Stimulated activated CD8-positive, alpha-beta memory T cell treated with anti-CD3 and anti-CD28 coated beads, Interleukin-12 subunit alpha, Interleukin-12 subunit beta, amount 100 ng/mL, for 4 hours (primary cell): ENCODE measurements around the gene KIAA0586.
"Not testable (repeated sequence)": the region's sequence is repeated elsewhere in the genome, so short reads cannot be mapped to it uniquely, and the experiment has no call there.

Source experiments
- DNase-seq: peaks from one replicate; pipeline ENCODE4 v3.0.0-alpha.2; 2020; ENCODE audit warnings: low read depth

Gene KIAA0586

DNA sequence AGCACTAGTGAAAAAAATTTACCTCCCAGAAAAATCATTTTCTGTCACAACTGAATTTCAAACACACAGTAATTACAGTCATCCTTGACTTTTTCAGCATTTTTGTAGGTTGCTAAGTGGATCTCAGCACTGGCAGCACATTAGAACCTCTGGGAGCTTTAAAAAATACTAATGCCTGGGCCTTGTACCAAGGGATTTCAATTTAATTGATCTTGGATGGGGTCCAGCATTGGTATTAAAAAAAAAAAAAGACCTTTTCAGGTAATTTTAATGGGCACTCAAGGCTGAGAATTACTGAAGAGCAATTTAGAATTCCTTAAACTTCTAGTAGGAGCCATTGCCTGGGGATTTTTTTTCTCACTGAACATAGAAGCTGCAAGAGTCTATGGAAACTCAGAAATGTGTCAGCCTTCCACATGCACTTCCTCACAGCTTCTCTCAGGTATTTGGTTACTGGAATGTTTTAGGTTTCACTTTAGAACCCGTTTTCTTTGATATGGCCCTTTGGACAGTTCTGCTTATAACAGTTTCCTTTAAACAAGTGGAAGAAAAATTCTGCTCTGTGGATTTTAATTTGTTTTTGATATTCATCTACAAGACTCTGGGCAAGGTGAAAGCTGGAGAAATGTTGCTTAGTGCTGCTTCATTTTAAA lies 121.7 kb downstream of the KIAA0586 start:
- DNase-seq: no peak

DNA sequence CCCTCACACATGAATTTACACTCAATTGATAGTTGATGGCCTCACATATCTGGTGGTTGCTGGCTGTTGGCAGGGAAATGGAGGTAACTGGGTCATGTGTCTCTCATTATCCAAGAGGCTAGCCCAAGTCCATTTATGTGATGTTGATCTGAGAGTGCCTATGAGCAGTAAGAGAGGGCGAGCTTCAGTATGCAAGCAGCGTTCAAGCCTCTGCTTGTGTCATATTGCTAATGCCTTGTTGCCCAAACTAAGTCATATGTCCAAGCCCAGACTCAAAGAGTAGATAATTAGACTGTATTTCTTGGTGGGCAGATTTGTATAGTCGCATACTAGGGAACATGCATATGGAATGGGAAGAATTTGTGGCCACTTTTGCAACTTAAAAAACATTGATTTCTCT lies 126.4 kb downstream of the KIAA0586 start:
- DNase-seq: no peak

GRCh38 chr14:58555647-58556046 lies 128.1 kb downstream of the KIAA0586 start:
- DNase-seq: no peak

DNA sequence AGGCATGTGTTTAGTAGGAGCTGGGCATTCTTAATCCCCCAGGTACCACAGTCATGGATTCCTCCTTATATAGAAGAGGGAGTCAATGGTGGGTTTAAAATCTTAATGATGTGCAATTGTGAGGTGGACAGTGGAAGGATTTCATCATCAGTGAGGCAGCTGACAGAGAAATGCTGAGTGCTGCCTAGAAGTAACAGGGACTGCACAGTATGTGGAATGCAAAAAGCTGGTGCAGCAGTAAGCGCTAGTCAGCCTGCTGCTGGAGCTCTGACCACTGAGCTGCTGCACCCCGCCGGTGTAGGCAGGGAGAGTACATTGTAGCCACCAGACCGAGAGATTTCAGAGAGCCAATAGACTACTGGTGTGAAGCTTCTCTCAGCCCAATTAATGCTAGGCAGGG lies 129.7 kb downstream of the KIAA0586 start:
- no peak for DNase-seq

DNA sequence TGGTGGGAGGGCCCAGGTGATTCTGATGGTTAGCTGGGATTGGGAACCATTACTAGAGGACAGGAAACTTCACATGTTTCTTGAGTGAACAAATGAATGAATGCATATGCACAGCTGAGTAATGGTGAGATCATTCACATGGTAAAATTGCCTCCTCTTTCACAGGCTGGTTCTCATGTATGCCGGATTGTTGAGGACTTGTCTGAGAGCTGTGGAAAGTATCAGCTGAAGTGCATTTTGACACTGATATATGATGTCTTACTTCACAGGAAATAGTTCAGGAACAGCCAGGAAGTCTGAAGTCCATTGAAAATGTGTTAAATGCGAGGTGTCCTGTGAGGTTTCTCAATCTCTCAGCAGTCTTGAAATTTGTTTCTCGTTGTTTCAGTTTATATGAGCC lies 132.7 kb downstream of the KIAA0586 start:
- no peak for DNase-seq

DNA sequence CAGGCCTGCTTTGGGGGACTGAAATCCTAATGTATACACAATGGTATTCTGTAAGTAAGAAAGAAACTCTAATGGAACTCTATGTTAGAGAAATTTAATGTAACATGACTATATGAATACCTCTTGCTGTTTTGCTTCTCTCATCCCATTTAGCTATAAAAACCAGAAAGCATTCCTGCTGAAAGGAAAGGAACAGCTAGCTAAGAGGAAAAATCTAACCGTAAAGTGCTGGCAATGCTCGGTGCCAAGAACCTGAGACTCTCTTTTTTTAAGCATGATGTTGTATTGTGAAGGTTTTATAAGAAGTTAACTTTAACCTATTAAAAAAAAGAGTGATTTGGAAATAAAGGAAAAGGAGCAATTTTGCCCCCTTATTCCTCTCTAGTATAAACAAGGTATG lies 134.6 kb downstream of the KIAA0586 start:
- DNase-seq: no peak

DNA sequence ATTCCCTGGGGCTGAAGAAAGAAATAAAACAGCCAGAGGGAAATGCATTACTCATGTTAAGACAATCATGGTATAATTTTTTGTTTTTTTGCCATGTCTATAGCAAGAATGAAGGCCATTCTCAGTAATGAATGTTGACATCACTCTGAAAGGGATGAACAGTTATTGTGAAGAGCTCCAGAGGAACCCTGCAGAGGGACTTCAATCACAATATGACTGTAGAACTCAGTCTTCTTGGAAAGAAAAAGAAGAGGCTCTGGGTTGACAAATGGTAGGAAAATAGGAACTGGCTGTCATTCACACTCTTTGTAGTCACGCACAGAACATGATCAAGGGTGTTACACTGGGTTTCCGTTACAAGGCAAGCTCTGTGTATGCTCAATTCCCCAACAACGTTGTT lies 136.5 kb downstream of the KIAA0586 start:
- no peak for DNase-seq

DNA sequence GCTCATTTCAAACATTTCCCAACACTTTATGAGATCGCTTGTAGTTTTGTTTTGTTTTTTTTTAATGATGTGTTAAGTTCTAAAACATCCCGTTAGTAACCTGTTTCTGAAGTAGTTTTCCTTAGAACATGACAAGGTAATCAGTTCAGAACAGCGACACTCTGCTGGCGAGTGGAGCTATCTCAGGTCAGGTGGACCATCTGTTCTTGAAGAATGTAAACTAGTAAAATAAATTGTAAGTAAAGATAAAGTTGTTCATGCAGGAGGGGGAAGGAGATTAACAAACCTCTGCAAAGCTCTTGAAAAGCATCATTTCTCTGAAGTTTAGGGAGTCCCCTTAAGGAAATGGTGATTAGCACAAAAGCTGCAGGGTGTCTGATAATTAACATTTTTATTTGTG lies 138.3 kb downstream of the KIAA0586 start:
- DNase-seq: no peak

DNA sequence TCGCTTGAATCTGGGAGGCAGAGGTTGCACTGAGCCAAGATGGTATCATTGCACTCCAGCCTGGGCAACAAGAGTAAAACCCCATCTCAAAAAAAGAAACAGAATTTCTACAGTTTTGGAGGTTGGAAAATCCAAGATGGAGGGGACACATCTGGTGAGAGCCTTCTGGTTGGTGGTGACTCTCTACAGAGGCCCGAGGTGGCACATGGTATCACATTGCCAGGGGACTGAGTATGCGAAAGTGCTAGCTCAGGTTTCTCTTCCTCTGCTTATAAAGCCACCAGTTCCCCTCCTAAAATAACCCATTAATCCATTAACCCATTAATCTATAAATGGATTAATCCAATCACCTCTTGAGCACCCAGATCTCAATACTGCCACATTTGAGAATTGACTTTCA lies 139.5 kb downstream of the KIAA0586 start:
- DNase-seq: no peak

DNA sequence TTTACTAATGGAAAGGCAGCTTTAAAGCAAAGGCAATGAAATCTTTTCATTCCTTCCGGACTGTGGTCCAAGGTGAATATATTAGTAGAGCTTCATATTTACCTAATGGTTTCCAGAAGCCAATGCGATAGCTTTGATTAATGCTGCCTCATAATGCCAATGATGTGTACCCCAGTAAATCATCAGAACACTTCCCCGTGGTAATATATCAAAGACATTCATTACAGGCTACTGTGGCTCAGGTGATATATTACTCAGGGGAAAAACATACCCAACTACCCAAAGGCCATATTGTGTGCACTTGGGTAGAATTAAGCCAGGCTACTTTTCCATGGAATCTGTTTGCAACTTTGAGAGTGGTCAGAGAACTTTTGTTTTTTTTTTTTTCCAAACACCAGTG lies 140.8 kb downstream of the KIAA0586 start:
- no peak for DNase-seq

DNA sequence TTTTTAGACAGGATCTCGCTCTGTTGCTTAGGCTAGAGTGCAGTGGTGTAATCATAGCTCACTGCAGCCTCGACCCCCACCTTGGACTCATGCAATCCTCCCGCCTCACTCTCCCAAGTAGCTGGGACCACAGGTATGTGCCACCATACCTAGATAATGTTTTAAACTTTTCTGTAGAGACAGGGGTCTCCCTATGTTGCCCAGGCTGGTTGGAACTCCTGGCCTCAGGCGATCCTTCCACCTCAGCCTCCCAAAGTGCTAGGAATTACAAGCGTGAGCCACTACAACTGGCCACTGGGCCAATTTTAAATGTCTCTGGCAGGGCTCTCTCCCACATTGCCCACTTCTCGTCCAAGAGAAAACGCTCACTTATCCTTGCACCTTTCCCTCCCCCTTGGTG lies 143.7 kb downstream of the KIAA0586 start:
- no peak for DNase-seq

DNA sequence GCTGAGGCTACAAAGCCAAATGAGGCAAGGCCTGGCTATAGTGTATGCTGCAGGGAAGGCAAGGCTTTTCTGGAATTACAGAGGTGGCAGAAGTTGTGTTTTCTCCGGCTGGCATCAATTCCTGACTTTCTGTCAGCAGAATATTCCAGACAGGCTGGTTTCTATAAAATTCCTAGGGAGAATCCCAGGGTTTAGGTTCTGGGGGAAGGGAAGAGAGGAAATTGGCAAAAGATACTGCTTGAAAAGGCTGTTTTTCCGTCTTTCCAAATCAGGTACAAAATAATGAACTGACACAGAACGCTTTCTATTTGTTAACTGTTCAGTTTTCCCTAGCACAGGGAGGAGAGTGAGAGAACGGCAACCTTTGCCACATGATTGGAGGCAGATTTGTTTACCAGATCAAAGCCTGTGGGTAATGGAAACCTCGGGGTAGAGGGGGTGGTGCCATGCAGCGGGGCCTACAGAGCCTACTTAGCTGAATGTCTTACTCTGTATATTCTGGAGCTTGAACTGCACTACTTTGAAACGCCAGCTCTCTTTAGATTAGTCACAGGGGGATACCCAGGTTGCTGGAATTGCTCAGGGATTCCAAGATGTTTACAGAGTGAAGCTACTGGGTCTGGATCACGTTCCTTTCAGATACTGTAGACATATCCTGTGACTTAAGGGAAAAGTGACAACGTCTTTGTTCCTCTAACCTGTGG lies 144.4 kb downstream of the KIAA0586 start:
- no peak for DNase-seq

DNA sequence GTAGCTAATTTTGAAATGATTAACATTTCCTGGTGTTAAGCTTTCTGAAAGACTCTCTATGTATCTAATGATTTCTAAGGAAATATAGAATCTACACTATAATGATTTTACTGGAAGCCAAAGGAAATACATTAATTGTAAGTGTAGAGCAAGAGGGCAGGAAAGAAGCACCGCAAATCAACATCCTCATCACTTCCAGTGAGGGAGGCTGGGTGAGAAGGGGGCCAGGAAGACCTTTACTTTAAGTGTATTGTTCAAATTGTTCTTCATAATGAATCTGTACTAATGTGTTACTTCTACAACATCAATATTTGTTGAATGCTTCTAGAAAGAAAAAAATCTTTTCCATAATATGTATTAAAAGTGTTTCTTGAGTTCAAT lies 144.9 kb downstream of the KIAA0586 start:
- DNase-seq: no peak

- no peak for DNase-seq
These were observed 145.3 kb downstream of the KIAA0586 start for GRCh38 chr14:58572863-58573262.

DNA sequence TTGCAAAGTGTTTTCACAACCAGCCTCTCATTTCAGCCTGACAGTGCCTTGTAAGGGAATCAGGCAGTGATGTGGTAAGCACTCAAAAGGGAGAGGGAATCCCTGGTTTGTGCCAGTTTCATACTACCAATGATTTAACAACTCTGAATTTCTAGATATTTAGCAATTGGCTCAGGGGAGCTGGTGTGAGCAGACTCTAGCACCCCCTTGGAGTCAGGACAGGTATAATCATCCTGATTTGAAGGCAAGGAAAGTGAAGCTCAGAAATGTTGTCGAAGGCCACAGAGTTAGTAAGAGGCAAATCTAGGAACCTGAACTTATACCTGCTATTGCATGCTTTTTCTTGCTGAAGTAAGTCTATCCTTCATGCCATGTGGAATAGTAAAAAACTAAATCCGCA lies 147.1 kb downstream of the KIAA0586 start:
- no peak for DNase-seq

DNA sequence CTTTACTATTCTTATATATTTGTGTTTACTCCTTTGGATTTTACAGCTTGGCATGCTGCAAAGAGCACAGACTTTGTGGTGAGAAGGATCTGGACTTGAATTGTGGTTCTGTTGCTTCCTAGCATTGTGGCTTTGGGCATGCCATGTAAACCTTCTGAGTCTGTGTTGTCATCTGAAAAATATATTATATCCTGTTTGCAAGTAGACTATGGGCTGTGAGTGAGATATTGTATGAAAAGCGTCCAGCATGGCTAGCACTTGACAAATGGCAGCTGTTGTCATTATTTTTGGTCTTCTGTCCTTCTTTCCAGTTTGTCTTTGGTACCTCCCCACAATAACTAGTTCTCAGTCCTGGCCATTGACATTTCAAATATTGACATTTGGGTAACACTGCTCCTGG lies 148.4 kb downstream of the KIAA0586 start:
- DNase-seq: no peak

- not testable (repeated sequence) for DNase-seq
These were observed 152.5 kb downstream of the KIAA0586 start for GRCh38 chr14:58580035-58580434.

- not testable (repeated sequence) for DNase-seq
These were observed 153.9 kb downstream of the KIAA0586 start for GRCh38 chr14:58581389-58581788.

DNA sequence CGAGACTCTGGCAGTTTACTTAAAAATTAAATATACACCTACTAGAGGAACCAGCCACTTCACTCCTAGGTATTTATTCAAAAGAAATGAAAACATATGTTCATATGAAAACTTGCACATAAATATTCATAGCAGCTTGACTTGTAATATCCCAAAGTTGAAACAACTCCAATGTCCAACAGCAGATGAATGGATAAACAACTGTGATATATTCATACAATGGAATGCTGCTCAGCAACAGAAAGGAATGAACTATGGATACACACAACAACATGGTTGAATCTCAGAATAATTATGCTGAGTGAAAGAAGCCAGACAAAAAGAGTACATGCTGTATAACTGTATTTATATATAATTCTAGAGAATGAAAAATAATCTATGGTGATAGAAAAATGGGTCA lies 156.9 kb downstream of the KIAA0586 start:
- no peak for DNase-seq

GRCh38 chr14:58587271-58587670 lies 159.8 kb downstream of the KIAA0586 start:
- no peak for DNase-seq

- not testable (repeated sequence) for DNase-seq
These were observed 160.8 kb downstream of the KIAA0586 start for GRCh38 chr14:58588321-58588720.

- DNase-seq: no peak
These were observed 166.5 kb downstream of the KIAA0586 start for GRCh38 chr14:58593977-58594376.

DNA sequence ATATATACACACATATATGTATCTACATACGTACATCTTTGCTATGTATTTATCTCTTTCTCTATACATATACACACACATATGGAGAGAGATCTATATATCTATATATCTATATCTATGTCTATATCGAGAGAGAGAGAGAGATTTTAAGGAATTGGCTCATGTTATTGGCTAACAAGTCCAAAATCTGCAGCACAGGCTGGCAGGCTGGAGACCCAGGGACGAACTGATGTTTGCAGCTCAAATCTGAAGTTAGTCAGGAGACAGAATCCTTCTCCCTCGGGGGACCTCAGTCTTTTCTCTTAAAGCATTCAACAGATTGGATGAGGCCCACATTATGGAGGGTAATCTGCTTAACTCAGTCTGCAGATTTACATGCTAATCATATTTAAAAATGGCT lies 169.5 kb downstream of the KIAA0586 start:
- DNase-seq: no peak
